DND-41 (cell line): ENCODE measurements around the gene MED29.

Source experiments
- CTCF ChIP-seq: IDR thresholded peaks from 2 replicates; pipeline ENCODE4 v1.5.1; 2012; ENCODE audit warnings: borderline replicate concordance, low read length, moderate library complexity, mild to moderate bottlenecking; ENCODE audit not compliant: poor library complexity, severe bottlenecking; ENCODE audit errors: extremely low read depth
- EZH2 ChIP-seq: IDR thresholded peaks from 3 replicates; pipeline ENCODE4 v1.6.1; 2012; ENCODE audit warnings: borderline replicate concordance, low read depth, mild to moderate bottlenecking, moderate library complexity, low read length, inconsistent platforms; ENCODE audit not compliant: severe bottlenecking

DNA sequence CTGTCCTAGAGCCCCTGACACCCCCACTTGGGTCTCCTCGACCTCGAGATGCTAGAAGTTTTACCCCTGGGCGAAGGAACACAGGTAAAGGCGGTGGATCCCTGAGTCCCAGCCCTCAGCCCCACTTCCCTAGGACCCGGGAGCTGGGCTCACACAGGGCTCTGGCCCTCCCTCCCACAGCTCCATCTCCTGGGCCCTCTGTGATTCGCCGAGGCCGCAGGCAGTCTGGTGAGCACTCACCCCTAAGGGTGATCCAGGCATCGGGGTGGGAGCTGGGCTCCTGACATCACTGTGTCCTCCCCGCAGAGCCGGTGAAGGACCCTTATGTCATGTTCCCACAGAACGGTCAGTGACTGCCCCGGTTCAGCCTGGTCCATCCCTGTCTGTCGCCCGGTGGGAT is 29.6 kb downstream of the MED29 start:
- TF ChIP-seq CTCF (no peak), EZH2 (no peak)
